ENCODE data around the gene HSPA1L. TPM values are rescaled to one million over a fixed set of nuclear protein-coding genes. Genes with fewer than 3 reads are reported as not detected.

The HSPA1L gene
- total and polyA plus RNA-seq, 2 experiments from 2014 or later: 0.44 to 0.83 TPM

DNA sequence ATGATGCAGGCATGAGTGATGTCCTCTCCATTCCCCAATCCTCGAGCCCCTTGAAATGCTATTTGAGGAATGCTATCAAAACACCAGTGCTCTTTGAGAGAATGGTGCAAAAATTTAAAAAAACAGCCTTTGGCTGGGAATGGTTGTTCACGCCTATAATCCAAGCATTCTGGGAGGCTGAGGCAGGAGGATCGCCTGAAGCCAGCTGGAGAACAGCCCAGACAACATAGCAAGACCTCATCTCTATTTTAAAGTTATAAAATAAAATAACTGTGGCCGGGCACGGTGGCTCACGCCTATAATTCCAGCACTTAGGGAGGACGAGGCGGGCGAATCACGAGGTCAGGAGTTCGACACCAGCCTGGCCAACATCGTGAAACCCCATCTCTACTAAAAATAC lies 15.3 kb downstream of the HSPA1L start:
- H3K4me2 ChIP-seq: no peak overlapping the region
- H3K27me3 ChIP-seq (ENCODE audit: insufficient read depth): no peaks in the 10 kb centered on the region
- no peak overlapping the region for H3K4me3 ChIP-seq
- ATAC-seq (no peak), DNase-seq (ENCODE audit: low spot score) (no peak)
- Mint-ChIP-seq H3K4me1 (no peaks in the 10 kb centered on the region), H3K4me3 (no peak overlapping the region), H3K9me3 (no peaks in the 10 kb centered on the region), H3K36me3 (ENCODE audit: low read depth) (peaks cover 39% of the 10 kb centered on the region), H3K27ac (no peak overlapping the region), H3K27me3 (ENCODE audit: insufficient read depth, low read depth, poor library complexity) (peaks cover 8% of the 10 kb centered on the region)
- no peaks in the 10 kb centered on the region; the same call in 1 of the 2 replicates for H3K4me1 ChIP-seq (ENCODE audit: insufficient read depth)
- H4K20me1 ChIP-seq (replicated peaks; ENCODE audit: insufficient read depth): peaks cover 4% of the 10 kb centered on the region; the same call in 1 of the 2 replicates
- no peak overlapping the region for H2AFZ ChIP-seq
- peaks cover 8% of the 10 kb centered on the region for H3K36me3 ChIP-seq (ENCODE audit: insufficient read depth)
- H3F3A ChIP-seq (replicated peaks; ENCODE audit: low read depth): peaks cover 29% of the 10 kb centered on the region
- no peak overlapping the region for H3K27ac ChIP-seq (ENCODE audit: low read depth)
- TF ChIP-seq, protein P1, sequence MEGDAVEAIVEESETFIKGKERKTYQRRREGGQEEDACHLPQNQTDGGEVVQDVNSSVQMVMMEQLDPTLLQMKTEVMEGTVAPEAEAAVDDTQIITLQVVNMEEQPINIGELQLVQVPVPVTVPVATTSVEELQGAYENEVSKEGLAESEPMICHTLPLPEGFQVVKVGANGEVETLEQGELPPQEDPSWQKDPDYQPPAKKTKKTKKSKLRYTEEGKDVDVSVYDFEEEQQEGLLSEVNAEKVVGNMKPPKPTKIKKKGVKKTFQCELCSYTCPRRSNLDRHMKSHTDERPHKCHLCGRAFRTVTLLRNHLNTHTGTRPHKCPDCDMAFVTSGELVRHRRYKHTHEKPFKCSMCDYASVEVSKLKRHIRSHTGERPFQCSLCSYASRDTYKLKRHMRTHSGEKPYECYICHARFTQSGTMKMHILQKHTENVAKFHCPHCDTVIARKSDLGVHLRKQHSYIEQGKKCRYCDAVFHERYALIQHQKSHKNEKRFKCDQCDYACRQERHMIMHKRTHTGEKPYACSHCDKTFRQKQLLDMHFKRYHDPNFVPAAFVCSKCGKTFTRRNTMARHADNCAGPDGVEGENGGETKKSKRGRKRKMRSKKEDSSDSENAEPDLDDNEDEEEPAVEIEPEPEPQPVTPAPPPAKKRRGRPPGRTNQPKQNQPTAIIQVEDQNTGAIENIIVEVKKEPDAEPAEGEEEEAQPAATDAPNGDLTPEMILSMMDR (conservative IDR thresholded peaks at IDR 0.05; ENCODE audit: low read depth in 2 of 2): no peak
- TF ChIP-seq, protein P2, sequence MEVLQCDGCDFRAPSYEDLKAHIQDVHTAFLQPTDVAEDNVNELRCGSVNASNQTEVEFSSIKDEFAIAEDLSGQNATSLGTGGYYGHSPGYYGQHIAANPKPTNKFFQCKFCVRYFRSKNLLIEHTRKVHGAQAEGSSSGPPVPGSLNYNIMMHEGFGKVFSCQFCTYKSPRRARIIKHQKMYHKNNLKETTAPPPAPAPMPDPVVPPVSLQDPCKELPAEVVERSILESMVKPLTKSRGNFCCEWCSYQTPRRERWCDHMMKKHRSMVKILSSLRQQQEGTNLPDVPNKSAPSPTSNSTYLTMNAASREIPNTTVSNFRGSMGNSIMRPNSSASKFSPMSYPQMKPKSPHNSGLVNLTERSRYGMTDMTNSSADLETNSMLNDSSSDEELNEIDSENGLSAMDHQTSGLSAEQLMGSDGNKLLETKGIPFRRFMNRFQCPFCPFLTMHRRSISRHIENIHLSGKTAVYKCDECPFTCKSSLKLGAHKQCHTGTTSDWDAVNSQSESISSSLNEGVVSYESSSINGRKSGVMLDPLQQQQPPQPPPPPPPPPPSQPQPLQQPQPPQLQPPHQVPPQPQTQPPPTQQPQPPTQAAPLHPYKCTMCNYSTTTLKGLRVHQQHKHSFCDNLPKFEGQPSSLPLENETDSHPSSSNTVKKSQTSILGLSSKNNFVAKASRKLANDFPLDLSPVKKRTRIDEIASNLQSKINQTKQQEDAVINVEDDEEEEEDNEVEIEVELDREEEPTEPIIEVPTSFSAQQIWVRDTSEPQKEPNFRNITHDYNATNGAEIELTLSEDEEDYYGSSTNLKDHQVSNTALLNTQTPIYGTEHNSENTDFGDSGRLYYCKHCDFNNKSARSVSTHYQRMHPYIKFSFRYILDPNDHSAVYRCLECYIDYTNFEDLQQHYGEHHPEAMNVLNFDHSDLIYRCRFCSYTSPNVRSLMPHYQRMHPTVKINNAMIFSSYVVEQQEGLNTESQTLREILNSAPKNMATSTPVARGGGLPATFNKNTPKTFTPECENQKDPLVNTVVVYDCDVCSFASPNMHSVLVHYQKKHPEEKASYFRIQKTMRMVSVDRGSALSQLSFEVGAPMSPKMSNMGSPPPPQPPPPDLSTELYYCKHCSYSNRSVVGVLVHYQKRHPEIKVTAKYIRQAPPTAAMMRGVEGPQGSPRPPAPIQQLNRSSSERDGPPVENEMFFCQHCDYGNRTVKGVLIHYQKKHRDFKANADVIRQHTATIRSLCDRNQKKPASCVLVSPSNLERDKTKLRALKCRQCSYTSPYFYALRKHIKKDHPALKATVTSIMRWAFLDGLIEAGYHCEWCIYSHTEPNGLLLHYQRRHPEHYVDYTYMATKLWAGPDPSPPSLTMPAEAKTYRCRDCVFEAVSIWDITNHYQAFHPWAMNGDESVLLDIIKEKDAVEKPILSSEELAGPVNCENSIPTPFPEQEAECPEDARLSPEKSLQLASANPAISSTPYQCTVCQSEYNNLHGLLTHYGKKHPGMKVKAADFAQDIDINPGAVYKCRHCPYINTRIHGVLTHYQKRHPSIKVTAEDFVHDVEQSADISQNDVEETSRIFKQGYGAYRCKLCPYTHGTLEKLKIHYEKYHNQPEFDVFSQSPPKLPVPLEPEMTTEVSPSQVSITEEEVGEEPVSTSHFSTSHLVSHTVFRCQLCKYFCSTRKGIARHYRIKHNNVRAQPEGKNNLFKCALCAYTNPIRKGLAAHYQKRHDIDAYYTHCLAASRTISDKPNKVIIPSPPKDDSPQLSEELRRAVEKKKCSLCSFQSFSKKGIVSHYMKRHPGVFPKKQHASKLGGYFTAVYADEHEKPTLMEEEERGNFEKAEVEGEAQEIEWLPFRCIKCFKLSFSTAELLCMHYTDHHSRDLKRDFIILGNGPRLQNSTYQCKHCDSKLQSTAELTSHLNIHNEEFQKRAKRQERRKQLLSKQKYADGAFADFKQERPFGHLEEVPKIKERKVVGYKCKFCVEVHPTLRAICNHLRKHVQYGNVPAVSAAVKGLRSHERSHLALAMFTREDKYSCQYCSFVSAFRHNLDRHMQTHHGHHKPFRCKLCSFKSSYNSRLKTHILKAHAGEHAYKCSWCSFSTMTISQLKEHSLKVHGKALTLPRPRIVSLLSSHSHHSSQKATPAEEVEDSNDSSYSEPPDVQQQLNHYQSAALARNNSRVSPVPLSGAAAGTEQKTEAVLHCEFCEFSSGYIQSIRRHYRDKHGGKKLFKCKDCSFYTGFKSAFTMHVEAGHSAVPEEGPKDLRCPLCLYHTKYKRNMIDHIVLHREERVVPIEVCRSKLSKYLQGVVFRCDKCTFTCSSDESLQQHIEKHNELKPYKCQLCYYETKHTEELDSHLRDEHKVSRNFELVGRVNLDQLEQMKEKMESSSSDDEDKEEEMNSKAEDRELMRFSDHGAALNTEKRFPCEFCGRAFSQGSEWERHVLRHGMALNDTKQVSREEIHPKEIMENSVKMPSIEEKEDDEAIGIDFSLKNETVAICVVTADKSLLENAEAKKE (CRISPR knock-in tag; IDR thresholded peaks at IDR 0.05): no peak
- no peak for TF ChIP-seq STAT1 (IDR thresholded peaks at IDR 0.05; ENCODE audit: unreplicated experiment)
- TF ChIP-seq EZH2phosphoT487 (IDR thresholded peaks at IDR 0.05; ENCODE audit: unreplicated experiment): no peak
- TF ChIP-seq, protein P3, sequence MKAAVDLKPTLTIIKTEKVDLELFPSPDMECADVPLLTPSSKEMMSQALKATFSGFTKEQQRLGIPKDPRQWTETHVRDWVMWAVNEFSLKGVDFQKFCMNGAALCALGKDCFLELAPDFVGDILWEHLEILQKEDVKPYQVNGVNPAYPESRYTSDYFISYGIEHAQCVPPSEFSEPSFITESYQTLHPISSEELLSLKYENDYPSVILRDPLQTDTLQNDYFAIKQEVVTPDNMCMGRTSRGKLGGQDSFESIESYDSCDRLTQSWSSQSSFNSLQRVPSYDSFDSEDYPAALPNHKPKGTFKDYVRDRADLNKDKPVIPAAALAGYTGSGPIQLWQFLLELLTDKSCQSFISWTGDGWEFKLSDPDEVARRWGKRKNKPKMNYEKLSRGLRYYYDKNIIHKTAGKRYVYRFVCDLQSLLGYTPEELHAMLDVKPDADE (IDR thresholded peaks at IDR 0.05): no peak
- TF ChIP-seq, protein P4, sequence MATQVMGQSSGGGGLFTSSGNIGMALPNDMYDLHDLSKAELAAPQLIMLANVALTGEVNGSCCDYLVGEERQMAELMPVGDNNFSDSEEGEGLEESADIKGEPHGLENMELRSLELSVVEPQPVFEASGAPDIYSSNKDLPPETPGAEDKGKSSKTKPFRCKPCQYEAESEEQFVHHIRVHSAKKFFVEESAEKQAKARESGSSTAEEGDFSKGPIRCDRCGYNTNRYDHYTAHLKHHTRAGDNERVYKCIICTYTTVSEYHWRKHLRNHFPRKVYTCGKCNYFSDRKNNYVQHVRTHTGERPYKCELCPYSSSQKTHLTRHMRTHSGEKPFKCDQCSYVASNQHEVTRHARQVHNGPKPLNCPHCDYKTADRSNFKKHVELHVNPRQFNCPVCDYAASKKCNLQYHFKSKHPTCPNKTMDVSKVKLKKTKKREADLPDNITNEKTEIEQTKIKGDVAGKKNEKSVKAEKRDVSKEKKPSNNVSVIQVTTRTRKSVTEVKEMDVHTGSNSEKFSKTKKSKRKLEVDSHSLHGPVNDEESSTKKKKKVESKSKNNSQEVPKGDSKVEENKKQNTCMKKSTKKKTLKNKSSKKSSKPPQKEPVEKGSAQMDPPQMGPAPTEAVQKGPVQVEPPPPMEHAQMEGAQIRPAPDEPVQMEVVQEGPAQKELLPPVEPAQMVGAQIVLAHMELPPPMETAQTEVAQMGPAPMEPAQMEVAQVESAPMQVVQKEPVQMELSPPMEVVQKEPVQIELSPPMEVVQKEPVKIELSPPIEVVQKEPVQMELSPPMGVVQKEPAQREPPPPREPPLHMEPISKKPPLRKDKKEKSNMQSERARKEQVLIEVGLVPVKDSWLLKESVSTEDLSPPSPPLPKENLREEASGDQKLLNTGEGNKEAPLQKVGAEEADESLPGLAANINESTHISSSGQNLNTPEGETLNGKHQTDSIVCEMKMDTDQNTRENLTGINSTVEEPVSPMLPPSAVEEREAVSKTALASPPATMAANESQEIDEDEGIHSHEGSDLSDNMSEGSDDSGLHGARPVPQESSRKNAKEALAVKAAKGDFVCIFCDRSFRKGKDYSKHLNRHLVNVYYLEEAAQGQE (IDR thresholded peaks at IDR 0.05; ENCODE audit: unreplicated experiment): no peak
- no peak for TF ChIP-seq POLR2AphosphoS5 (IDR thresholded peaks at IDR 0.05; ENCODE audit: low read depth)
- no peak for TF ChIP-seq NANOG (IDR thresholded peaks at IDR 0.05; ENCODE audit: borderline replicate concordance)
- TF ChIP-seq CREB1 (CRISPR knock-in tag; IDR thresholded peaks at IDR 0.05; ENCODE audit: low read depth): no peak
- no peak for TF ChIP-seq ZNF331 (CRISPR knock-in tag; IDR thresholded peaks at IDR 0.05; ENCODE audit: low read depth)
- no peak for TF ChIP-seq ZNF114 (CRISPR knock-in tag; IDR thresholded peaks at IDR 0.05)
- no peak for TF ChIP-seq EZH2 (IDR thresholded peaks at IDR 0.05; ENCODE audit: low read depth, unreplicated experiment)
- no peak for TF ChIP-seq JUNB (IDR thresholded peaks at IDR 0.05; ENCODE audit: unreplicated experiment)
- no peaks in the 10 kb centered on the region for H3K9me2 ChIP-seq (ENCODE audit: insufficient read depth)
- peaks cover 27% of the 10 kb centered on the region for H3K79me2 ChIP-seq (replicated peaks; ENCODE audit: insufficient read depth)

All from GM23338 (cell line).